GM12891 (cell line): ENCODE measurements around the gene C1GALT1.

Experiments
- POLR2A ChIP-seq: IDR thresholded peaks from 2 replicates; pipeline ENCODE4 v1.6.1; 2011; ENCODE audit warnings: low read depth, low read length, control low read depth
- POLR2AphosphoS5 ChIP-seq: IDR thresholded peaks from 2 replicates; pipeline ENCODE4 v1.6.1; 2011; ENCODE audit warnings: low read depth, low read length, control low read depth
- TAF1 ChIP-seq: IDR thresholded peaks from 2 replicates; pipeline ENCODE4 v1.6.1; 2011; ENCODE audit warnings: low read depth, low read length, control low read depth

DNA sequence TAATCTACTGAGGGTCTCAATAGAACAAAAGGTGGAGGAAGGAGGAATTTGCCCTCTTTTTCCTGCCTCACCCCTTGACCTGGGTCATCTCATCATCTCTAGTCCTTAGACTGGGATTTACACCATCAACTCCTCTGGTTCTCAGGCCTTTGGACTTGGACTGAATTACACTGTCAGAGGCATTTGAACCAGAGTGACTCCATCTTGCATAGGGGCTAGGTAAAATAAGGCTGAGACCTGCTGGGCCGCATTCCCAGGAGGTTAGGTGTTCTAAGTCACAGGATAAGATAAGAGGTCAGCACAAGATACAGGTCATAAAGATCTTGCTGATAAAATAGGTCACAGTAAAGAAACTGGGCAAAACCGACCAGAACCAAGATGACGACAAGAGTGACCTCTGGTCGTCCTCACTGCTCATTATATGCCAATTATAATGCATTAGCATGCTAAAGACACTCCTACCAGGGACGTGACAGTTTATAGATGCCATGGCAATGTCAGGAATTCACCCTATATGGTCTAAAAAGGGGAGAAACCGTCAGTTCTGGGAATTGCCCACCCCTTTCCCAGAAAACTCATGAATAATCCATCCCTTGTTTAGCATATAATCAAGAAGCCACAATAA lies 84.0 kb downstream of the C1GALT1 start:
- TF ChIP-seq POLR2A: no peak
- no peak for TF ChIP-seq POLR2AphosphoS5
- no peak for TF ChIP-seq TAF1
